Endometrial microvascular endothelial cells (primary cell): ENCODE data around the gene DPP9. TPM values are rescaled to one million over a fixed set of nuclear protein-coding genes. Genes with fewer than 3 reads are reported as not detected.

ENCODE experiments used
- in situ Hi-C: cut with HindIII; loops from 2 replicates; pipeline ENCODE4 v1.10.0; 2017; ENCODE audit warnings: low sequenced_read_pairs, low pct_unique_long_range_greater_than_20kb; ENCODE audit errors: inconsistent ontology term
- total RNA-seq: library from RNA; depleted of rRNA; stranded (reverse); fragments of >200 nt; gene quantifications from one replicate; pipeline ENCODE4 v1.2.3, GENCODE V29; 2015; ENCODE audit errors: inconsistent ontology term

The DPP9 gene
- total RNA-seq, 1 donor from 2014 or later = 58.5 TPM

DNA sequence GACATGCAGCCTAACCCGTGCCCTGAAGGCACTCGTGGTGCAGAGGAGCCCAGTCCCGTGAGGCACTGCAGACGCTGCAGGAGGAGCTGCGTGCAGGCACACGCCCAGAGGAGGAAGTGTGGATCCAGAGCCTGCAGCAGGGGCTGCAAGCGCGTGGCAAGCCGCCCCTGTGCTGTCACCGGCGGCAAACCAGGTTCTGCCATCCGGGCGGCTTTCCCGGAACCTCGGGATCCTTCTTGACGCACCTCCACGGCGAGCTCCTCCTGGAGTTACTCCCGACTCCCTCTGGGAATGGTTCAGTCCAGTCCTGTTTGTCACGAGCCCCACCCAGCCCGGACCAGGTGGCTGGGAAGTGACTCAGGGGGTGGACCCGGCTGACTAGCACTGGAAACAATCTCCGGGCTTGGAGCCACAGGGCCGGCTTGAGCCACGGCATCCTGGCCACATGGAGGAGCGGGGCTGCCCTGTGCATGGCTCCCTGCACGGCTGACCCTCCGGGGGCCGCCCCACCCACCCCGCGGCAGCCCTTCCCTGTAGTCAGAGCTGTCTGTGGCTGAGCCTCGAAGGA is 10.2 kb downstream of the DPP9 start:
- in situ Hi-C loops = no loop called here

DNA sequence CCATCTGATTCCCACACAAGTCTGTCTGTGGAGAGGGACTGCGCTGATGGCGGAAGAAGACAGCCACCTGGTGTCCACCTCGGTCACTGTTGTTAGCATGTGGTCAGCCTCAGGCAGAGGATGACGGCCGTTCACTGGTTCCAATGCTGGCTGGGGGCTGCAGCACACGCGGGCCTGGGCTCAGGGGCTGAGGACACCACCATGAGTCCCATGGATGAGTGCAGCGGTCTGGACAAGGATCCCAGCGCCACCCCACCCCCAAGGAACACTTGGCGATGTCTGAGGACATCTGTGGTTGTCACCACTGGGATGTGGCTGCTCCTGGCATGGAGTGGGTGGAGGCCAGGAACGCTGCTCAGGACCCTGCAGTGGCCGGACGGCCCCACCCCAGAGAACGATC is 10.9 kb downstream of the DPP9 start:
- in situ Hi-C loops = no loop called here

DNA sequence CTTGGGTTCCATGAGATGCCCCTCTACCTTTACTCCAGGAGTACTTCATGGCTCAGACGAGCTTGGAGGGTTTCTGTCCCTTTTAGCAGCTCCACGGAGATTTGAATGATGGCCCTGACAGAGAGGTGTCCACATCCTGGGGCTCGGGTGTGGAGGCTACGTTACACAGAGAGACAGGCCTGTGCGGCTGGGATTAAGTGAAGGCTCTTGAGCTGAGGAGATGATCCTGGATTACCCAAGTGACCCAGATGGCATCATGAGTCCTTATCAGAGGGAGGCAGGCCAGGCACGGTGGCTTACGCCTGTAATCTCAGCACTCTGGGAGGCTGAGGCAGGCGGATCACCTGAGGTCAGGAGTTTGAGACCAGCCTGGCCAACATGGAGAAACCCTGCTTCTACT is 12.4 kb downstream of the DPP9 start:
- in situ Hi-C loops = no loop called here

DNA sequence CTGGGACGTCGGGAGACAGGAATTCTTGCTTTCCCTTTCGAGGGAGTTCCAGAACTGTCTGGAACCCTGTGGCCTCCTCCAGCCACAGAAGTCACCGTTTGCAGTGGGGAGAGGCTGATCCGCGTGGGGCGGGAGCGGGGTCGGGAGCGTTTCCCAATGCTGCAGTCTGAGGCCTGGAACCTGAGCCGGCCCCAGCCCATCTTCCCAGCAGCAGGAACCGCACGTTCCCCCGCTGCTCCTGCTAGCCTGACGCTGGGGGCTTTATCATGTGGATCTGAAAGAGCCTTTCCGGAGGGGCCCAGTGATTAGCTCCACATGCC is 13.4 kb downstream of the DPP9 start:
- in situ Hi-C loops = no loop called here

DNA sequence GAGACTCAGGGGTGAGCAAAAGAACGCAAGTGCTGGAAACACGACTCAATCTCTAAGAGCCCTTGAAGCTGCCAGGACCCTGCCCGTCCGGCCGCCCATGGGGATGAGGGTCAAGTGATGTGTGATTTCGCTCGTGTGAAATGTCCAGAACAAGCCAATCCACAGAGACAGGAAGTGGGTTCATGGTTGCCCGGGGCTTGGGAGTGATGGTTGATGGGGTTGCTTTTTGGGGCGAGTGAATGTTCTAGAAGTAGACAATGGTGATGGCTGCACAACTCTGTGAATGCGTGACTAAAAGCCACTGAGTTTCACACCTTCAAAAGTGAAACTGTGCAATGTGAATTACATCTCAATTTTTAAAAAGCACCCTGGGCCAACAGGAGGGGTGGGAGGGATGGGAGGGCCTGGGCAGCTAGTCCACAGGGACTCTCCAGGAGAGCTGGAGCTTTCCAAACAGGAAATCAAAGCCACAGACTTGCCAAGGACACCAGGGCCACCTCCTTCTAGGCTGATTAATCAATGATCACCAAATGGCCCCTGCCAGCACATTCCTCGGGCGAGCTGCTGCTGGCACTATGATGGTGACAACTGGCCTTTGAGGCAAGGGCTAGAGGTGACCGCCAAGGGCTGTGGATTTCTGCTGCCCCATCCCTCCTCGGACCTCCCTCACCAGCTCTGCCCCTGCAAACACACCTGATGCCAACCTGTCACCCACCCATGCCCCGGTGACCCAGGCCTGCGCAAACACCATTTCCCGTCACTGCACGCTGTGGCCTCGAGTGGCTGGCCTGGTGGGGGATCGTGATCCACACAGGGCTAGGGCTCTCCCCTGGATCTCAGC is 14.0 kb downstream of the DPP9 start:
- in situ Hi-C loops = no loop called here

DNA sequence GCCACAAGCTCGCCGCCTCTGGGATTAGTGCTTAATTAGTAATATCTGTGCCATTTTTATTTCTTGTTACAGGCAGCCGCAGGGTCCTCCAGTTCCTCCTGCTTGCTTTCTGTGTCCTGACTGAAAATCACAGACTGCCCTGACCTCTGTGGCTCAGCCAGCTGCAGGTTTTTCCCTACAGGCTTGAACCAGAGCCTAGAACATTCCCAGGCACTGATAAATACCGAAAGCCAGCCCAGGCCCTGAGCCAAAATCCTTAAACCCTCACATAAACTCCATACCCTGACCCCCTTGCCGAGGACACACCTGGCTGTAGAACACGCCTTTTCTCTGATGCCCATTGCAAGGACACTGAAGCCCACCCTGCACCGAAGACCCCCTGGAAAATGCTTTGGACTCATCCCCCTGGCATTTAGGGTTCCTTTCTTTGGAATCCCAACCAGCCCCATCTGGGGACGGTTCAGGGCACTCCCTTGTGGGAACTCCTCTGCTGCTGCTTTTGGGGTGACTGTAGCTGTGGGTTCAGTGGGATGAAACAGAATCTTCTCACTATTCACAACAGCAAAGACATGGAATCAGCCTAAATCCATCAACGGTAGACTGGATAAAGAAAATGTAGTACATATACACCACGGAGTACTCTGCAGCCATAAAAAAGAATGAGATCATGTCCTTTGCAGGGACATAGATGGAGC is 15.5 kb downstream of the DPP9 start:
- in situ Hi-C loops = no loop called here

DNA sequence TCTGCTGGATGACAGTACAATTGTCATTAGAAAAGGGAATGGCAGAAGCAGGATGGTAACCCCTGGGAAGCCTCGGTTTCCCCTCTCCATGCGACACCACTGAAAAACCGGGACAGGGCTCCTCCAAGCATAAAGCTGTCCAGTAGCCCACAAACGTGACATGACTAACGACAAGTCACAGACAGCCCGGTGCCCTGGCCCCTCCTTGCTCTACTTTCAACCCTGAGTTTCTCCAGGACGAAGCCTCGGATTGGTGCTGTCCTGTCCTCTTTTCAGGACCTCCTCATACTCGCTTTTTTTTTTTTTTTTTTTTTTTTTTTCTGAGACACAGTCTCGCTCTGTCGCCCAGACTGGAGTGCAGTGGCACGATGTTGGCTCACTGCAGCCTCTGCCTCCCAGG is 16.3 kb downstream of the DPP9 start:
- in situ Hi-C loops = no loop called here

DNA sequence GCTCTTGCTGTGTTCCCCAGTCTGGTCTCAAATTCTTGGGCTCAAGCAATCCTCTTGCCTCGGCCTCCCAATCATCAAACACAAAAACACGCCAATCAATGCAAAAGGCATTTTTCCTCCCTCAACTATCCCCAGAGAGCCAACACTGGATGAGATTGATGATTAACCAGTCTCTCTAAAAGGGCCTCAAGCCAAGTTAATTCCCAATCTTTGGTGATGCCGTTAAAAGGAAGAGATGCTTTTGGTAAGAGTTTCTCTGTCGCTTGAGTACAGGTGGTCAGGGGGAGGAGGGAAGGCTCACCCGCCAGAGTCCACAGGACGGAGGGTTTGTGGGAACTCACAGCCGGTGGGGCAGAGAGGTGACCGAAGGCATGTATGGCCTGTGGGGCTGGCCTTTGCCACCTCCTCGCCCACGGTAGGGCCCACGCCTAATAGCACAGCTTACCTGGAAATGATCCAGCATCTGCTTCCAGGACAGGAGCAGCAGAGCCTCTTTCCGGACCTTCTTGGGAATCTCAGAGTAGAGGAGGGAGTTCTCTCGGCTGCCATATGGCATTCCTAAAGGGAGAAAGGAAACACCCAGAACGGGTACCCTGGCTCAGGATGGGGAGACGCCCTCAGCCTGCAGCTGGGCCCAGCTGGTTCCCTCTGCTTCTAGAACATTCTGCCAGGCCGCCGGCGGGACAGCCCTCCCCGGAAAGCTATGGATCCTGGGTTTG is 18.1 kb downstream of the DPP9 start:
- in situ Hi-C loops = no loop called here

DNA sequence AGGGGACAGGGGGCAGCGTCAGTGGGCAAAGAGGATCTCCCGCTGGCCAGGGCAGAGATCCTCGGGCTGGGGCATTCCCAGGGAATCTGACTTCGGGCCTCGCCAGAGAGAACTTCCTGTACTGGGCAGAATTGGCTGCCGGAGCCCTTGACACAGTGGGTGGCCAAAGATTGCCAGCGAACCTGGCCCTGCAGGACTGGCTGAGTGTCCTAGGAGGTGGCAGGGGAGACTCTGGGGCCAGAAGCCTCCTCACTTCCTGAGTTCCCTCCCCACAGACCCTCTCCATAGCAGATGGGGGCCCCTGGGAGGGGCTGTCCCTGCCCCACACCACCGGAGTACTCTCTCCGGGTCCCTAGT is 19.3 kb downstream of the DPP9 start:
- in situ Hi-C loops = no loop called here

DNA sequence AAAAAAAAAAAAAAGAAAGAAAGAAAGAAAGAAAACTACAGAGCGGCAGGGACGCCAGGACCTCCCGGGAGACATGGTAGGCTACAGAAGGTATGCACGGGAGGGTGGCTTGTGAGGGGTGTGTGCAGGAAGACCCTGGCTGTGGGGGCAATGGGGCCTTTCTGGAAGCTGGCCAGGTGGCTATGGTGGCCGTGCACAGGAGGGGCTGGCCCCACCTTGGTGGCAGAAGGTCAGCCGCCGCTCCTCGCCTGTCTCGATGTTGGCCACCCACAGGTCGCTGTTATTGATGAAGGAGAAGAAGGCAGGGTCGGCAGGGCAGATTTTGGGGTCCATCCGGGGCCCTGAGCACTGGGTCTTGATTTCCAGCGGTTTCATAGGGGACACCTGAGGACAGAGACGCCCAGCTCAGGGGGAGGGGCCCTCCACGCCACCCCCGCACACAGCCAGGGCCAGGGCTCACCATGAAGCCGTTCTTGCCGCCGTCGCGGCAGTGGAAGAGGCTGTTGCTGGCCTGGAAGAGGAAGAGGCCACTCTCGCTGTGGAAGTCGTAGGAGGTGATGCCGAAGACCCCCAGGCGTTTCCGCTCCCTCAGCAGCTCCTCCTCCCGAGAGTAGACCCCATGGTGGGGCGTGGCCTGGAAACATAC is 19.8 kb downstream of the DPP9 start:
- in situ Hi-C loops = no loop called here

DNA sequence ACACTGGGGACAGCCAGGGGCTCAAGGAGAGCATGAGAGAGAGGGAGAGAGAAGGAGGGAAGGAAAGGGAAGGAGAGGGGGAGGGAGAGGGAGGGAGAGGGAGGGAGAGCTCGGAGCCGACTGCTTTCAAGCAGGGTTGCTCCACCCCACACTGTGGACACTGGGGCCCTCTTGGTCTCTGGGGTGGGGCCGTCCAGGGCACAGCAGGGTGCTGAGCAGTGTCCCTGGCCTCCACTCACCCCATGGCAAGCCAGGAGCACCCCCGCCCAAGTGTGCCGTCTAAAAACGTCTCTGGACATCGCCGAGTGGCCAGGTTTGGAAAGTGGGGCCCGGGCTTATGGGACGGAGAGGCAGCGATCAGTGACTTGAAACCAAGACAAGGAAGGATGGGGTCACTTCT is 20.9 kb downstream of the DPP9 start:
- in situ Hi-C loops = no loop called here

DNA sequence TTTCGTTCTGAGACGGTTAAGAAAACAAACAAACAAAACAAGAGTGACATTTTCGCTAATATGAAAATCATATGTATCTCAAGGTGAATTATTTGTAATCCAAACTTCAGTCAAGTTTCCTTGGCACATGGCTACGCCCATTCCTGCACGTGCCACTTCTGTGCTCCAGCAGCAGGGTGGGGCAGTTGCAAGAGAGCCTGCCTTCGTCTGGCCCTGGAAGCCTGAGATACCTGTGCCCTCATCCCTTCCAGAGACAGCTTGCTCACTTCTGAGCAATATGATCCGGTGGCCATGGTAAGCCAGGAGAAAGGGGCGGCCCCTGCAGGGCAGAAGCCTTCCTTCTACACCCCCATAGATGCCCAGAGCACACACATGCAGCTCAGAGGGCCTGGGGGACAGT is 22.1 kb downstream of the DPP9 start:
- in situ Hi-C loops = no loop called here

DNA sequence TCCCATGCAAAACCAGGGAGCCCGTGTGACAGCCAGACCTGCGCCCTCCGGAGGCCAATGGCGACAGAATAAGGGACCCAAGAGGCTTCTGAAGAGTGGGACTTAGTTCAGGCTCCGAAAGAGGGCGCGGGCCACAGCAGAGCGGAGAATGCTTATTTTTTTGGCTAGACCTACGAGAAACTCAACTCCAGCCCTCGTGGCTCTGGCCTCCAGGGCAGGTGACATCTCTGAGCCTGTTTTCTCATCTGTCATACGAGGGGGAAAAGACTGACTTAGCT is 23.0 kb downstream of the DPP9 start:
- in situ Hi-C loops = no loop called here

DNA sequence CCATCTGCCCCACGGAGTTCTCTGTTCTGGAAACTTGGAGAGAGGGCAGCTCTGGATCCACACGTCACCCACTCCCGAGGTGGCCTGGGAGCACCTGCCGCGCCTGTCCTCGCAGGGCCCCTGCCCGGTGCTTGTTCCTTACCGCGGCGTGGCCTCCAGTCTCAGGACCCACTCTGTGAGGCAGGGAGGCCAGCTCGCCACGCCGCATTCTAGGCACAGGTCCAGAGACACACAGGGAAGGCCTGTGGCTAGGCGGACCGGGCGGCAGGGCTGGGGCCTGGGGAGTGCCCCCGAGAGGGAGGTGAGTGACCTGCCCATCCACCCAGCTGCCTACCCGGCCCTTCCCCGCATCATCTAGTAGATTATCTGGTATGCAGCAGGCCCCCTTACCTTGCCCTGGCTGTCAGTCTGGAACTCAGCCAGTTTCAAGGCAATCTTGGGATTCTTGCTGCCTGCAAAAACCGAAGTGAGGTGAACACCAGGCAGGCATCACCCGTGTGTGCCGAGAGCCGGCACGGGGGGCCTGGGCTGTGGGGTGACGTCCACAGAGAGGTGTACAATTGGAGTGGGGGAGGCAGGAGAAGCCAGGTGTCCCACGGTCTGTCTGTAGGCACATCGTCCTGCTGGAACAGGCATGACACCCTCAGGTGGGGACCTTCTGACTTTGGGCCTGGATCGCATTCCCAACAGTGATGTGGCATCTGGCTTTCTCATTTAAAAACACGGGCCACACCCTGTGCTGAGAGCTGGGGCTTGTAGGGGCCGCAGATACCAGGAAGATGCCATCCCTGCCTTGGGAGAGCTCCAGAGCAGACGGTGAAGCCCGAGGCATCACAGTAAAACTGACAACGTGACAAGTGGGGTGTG is 23.6 kb downstream of the DPP9 start:
- in situ Hi-C loops = no loop called here

DNA sequence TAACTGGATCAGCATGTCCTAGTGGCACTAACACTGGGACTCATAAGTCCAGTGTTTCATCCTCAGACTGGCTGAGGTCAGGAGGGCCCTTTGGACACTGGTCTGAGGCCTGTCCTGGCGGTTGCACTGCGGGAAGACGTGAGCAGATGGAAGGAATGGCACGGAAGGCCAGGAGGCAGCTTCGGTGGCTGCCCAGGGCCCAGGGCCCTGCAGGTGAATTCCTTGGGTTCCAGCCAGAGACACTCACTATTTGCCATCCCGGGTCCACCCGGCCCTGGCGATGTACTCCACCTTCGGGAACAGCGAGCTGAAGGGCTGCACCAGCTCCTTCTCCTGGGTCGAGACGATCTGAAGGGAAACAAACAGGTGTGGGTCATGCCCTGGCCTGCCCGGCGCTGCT is 26.3 kb downstream of the DPP9 start:
- in situ Hi-C loops = no loop called here

DNA sequence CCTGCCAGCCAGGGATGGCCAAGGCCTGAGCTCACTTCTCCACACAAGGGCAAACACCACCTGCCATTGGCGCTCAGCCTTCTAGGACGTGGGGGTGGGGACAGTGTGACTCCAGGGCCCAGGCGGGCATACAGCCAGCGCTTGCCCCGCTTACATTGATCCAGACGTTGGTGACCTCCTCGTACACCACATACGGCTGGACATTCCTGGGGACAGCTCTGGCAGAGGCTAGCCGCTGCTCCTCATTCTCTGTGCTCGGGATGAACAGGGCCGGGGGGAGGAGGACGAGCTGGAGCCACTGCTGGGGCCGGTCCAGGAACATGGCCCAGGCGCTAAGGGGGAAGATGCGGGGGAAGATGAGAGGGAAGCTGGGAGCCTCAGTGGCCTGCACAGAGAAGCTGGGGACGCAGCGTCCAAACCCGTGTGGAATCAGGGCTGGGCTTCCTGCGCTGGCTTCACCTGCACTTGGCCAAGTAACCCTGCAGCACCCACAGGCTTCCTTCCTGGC is 28.4 kb downstream of the DPP9 start:
- in situ Hi-C loops = no loop called here

DNA sequence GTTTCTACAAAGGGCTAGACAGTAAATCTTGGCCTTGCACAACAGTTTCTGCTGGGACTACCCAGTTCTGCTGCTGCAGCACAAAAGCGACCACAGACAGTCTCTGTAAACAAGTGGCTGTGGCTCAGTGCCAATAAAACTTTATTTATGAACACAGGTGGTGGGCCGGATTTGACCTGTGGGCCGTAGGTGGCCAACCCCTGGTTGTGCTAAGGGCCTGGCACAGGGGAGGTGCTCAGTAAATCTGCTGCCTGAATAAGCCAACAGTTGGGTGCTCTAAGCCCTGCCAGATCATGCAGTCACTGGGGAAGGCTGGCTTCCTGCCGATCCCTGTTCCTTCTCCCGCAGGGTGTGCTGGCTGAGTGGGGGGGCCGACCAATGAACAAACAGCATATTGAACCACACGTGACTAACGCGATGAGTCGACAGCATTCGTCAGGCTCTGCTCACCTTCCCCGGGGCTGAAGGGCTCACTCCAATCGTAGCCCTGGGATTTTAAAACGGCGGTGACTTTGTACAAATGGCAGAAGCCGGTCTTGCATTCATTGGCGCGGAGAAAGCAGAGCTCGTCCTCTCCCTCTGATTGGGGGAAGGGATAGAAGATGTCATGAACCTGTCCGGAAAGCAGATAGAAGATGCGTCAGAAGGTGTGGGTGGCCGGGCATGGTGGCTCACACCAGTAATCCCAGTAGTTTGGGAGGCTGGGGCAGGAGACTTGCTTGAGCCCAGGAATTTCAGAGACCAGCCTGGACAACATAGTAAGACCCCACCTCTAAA is 29.2 kb downstream of the DPP9 start:
- in situ Hi-C loops = no loop called here
